ENCODE results near the gene ADGRB2.

ADGRB2 gene

GRCh38 chr1:31681415-31681814 lies 82.7 kb downstream of the ADGRB2 start:
- DNase-seq (ENCODE audit: low read depth in 2 of 2) = no peak

GRCh38 chr1:31679676-31680230 lies 84.4 kb downstream of the ADGRB2 start:
- no peak for DNase-seq (ENCODE audit: low read depth in 2 of 2)

GRCh38 chr1:31679091-31679490 lies 85.0 kb downstream of the ADGRB2 start:
- no peak for DNase-seq (ENCODE audit: low read depth in 2 of 2)

- DNase-seq (ENCODE audit: low read depth in 2 of 2) = no peak
Measured at GRCh38 chr1:31678681-31679080, 85.5 kb downstream of the ADGRB2 start.

GRCh38 chr1:31677949-31678348 lies 86.2 kb downstream of the ADGRB2 start:
- DNase-seq (ENCODE audit: low read depth in 2 of 2) = no peak

- no peak for DNase-seq (ENCODE audit: low read depth in 2 of 2)
Measured at GRCh38 chr1:31677401-31677800, 86.7 kb downstream of the ADGRB2 start.
